GM06990 (cell line): Measurements from ENCODE around the gene TTLL5.

Experiments
- DNase-seq: peaks from one replicate; pipeline ENCODE4 v3.0.0-alpha.2; 2011; ENCODE audit not compliant: insufficient read length; ENCODE audit errors: extremely low read depth
- H3K27me3 ChIP-seq: replicated peaks from 2 replicates; pipeline ENCODE4 v1.6.0; 2011; ENCODE audit warnings: low read length; ENCODE audit not compliant: control insufficient read depth, insufficient read depth
- H3K36me3 ChIP-seq: 2 replicates; pipeline ENCODE4 v1.5.1; 2011; ENCODE audit warnings: low read length; ENCODE audit not compliant: control insufficient read depth, insufficient read depth
- H3K4me3 ChIP-seq: replicated peaks from 2 replicates; pipeline ENCODE4 v1.5.1; 2011; ENCODE audit warnings: low read depth, mild to moderate bottlenecking, control low read depth, low read length
- TF ChIP-seq, protein P1 (sequence below): IDR thresholded peaks from 2 replicates; pipeline ENCODE4 v1.5.1; 2011; ENCODE audit warnings: low read length, control low read depth, mild to moderate bottlenecking, inconsistent platforms; ENCODE audit not compliant: insufficient read depth, poor library complexity, severe bottlenecking

Gene TTLL5

DNA sequence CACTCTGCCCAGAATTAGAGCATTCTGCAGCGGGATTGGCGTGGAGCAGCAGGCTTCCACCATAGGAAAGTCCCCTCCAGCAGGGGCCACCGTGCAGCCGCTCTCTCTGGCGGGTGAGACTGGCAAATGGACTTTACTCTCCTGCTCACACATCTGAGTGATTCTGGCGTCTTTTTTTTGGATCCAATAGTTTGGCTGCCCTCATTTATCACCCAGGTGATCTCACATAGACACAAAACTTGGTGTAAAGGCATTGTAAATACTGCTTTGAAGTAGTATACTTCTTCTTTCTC lies 190.5 kb downstream of the TTLL5 start:
- H3K4me3 ChIP-seq = no peak overlapping the region
- H3K27me3 ChIP-seq = no peaks in the 10 kb centered on the region
- no peak for DNase-seq
- H3K36me3 ChIP-seq = no peaks in the 10 kb centered on the region
- TF ChIP-seq, protein P1, sequence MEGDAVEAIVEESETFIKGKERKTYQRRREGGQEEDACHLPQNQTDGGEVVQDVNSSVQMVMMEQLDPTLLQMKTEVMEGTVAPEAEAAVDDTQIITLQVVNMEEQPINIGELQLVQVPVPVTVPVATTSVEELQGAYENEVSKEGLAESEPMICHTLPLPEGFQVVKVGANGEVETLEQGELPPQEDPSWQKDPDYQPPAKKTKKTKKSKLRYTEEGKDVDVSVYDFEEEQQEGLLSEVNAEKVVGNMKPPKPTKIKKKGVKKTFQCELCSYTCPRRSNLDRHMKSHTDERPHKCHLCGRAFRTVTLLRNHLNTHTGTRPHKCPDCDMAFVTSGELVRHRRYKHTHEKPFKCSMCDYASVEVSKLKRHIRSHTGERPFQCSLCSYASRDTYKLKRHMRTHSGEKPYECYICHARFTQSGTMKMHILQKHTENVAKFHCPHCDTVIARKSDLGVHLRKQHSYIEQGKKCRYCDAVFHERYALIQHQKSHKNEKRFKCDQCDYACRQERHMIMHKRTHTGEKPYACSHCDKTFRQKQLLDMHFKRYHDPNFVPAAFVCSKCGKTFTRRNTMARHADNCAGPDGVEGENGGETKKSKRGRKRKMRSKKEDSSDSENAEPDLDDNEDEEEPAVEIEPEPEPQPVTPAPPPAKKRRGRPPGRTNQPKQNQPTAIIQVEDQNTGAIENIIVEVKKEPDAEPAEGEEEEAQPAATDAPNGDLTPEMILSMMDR = no peak

DNA sequence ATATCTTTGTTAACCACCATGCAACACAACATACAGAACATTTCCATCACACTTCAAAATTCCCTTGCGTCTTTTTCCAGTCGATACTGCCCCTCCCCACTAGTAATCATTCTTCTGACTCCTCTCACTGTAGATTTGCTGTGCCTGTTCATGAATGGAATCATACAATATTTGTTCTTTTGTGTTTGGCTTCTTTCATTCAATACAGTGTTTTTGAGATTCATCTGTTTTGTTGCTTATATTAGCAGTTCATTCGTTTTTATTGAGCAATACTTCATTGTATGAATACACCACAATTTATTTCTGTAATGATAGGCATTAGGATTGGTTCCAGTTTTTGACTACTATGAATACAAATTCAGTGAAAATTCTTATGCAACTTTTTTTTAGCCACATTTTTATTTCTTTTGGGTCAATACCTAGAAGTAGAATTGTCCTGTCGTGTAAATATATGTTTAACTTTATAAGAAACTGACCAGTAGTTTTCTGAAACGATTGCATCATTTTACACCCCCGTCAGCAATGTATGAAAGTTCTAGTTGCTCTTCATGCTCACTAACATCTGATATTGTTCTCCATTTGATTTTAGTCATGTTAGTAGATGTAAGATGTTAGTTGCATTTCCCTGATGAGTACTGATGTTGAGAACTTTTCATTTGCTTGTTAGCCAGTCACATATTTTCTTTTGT lies 193.2 kb downstream of the TTLL5 start:
- DNase-seq = no peak

DNA sequence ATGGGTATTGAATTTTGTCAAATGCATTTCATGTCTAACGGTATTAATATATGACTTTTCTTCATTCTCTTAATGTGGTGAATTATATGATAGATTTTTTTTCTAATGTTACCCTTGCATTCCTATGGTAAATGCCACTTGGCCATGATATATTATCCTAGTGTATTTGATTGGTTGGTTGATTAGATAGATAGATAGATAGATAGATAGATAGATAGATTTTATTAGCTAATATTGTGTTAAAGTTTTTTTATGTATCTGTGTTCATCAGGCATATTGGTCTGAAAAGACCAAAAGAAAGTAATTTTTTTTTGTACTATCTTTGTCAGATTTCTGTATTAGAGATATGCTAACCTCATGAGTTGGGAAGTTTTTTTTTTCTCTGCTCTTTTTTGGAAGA lies 196.2 kb downstream of the TTLL5 start:
- Histone ChIP-seq H3K36me3 (no peaks in the 10 kb centered on the region), H3K27me3 (no peaks in the 10 kb centered on the region), H3K4me3 (no peak overlapping the region)
- DNase-seq = no peak
- TF ChIP-seq, protein P1 = no peak

More for the DNA sequence above, 193.2 kb downstream of the TTLL5 start:
- no peak overlapping the region for H3K4me3 ChIP-seq
- H3K27me3 ChIP-seq = no peaks in the 10 kb centered on the region
- TF ChIP-seq, protein P1 = no peak
- no peaks in the 10 kb centered on the region for H3K36me3 ChIP-seq

DNA sequence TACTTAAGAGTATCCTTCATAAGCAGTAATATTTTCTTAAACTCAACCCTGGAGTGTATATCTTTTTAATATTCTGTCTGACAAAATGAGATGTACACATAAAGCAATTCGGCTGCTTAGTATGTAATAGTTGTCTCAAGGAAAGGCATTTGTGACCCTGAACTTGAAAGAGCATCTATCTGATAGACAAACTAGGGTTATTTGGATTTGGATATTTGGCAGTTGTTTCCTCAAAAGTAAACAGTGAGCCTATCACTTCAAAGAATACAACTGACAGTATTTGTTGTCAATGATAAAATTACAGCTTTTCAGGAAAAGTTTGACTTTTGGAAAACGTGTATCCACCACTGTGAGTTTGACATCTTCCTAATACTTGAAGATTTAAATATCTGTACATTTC lies 197.3 kb downstream of the TTLL5 start:
- no peaks in the 10 kb centered on the region for H3K36me3 ChIP-seq
- DNase-seq = no peak
- H3K27me3 ChIP-seq = no peaks in the 10 kb centered on the region
- H3K4me3 ChIP-seq = no peak overlapping the region
- TF ChIP-seq, protein P1 = no peak

DNA sequence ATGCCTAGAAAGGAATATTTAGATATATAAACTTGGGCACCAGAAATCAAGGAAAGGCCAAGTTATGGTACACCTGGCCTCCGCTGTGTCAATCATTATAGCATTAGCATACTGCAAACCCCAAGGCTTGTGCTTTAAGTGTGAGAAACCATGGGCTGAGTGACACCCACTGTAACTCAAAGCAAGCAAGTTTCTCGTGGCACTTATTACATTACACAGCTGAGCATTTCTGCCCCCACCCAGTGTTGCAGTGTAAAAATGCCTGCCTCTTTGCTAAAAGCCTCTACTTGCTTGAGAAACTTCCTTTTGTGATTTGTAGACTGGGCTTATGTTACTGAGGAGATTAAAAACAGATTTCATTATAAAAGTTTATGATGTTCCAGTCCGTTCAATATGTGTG lies 198.7 kb downstream of the TTLL5 start:
- Histone ChIP-seq H3K27me3 (no peaks in the 10 kb centered on the region), H3K4me3 (no peak overlapping the region), H3K36me3 (no peaks in the 10 kb centered on the region)
- no peak for DNase-seq
- TF ChIP-seq, protein P1 = no peak

DNA sequence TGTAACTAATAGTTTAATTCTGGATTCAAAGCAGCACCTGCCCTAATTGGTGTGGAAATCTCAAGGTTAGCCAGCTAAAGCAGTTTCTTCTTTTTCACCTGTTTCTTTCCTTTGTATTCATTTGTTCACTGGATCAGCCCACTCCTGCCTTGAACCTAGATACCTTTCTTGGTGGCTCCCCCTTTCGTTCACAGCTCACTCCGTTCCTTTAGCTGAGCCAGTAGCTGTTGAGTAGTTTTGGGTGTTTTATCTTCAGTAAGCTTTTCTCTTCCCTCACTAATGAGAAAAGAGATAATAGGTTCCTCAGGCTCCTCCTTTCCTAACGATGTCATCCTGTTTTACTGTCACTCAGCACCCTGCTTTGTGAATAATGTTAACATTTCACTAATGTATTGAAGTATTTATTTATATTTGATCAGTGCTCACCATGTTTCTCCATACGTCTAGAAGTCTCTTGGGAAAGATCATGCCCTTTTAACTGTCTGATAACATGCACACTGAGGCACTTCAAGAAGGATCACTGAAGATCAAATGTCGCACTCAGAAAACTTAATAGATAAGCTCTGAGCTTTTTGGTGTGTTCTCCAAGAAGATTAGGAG lies 199.6 kb downstream of the TTLL5 start:
- TF ChIP-seq, protein P1 = no peak
- H3K27me3 ChIP-seq = no peaks in the 10 kb centered on the region
- no peaks in the 10 kb centered on the region for H3K36me3 ChIP-seq
- H3K4me3 ChIP-seq = no peak overlapping the region
- no peak for DNase-seq
